IPS-18c (cell line): ENCODE data around the gene ZNF543.
"Not testable (repeated sequence)": the region's sequence is repeated elsewhere in the genome, so short reads cannot be mapped to it uniquely, and the experiment has no call there.

Experiments
- H3K4me3 ChIP-seq: 2 replicates; pipeline ENCODE4 v1.7.0; 2013; ENCODE audit warnings: low read depth, mild to moderate bottlenecking, low read length, moderate library complexity; ENCODE audit not compliant: insufficient read depth
- H3K9me3 ChIP-seq: one replicate; pipeline ENCODE4 v1.6.1; 2013; ENCODE audit warnings: mild to moderate bottlenecking, low read length, moderate library complexity; ENCODE audit not compliant: control insufficient read depth, insufficient read depth

ZNF543 gene

GRCh38 chr19:57320180-57321084 is at the start of gene ZNF543:
TSS of gene ZNF543 (plus strand) at chr19:57320472. CDS start at chr19:57320854, 382 bp downstream.
- Histone ChIP-seq H3K4me3 (peak within 1 kb of the TSS; percentile 85), H3K9me3 (no peaks in the 10 kb centered on the region)

- no peak overlapping the region for H3K4me3 ChIP-seq
- H3K9me3 ChIP-seq: no peaks in the 10 kb centered on the region
Measured at GRCh38 chr19:57271280-57271679, 49.0 kb upstream of the ZNF543 start.

GRCh38 chr19:57273014-57273413 is 47.3 kb upstream of the ZNF543 start:
- no peak overlapping the region for H3K4me3 ChIP-seq
- no peaks in the 10 kb centered on the region for H3K9me3 ChIP-seq

- Histone ChIP-seq H3K4me3 (no peak overlapping the region), H3K9me3 (peaks cover 2% of the 10 kb centered on the region)
Measured at GRCh38 chr19:57276430-57276829, 43.8 kb upstream of the ZNF543 start.

GRCh38 chr19:57278481-57278880 is 41.8 kb upstream of the ZNF543 start:
- not testable (repeated sequence) for H3K4me3 ChIP-seq, H3K9me3 ChIP-seq

DNA sequence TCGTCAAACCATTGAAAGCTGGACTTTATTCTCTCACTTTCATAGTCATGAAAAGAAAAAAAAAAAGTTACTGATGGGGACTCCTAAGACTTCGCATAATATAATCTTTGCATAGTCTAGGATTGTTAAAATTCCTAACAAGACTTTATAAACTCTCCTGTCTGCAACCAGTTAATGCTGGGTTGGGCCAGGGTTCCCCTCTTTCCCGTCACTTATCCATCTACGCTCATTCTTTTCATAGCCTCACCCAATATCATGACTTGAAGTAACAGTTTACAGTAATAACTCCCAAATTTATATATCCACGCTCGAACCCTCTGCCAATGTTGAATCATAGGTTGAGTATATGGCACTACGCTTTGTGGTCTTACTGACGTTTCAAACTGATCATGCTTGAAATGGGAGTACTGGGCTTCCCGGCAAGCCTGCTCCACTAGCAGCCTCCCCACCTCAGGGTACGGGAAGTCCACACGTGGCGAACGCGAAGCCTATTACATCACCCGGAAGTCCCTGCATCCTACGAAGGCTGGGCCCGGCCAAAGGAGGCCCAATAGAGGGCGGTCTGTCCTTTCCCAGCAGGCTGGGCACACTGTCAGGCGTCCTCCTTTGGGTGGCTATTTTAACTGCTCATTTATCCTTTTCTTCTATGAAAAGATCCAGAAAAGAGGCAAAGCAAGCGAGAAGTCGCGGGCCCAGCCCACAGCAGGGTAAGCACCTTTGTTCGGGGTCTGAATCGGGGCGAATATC is 40.7 kb upstream of the ZNF543 start:
- Histone ChIP-seq H3K9me3 (peaks cover 2% of the 10 kb centered on the region), H3K4me3 (peak overlapping the region; percentile 81)

DNA sequence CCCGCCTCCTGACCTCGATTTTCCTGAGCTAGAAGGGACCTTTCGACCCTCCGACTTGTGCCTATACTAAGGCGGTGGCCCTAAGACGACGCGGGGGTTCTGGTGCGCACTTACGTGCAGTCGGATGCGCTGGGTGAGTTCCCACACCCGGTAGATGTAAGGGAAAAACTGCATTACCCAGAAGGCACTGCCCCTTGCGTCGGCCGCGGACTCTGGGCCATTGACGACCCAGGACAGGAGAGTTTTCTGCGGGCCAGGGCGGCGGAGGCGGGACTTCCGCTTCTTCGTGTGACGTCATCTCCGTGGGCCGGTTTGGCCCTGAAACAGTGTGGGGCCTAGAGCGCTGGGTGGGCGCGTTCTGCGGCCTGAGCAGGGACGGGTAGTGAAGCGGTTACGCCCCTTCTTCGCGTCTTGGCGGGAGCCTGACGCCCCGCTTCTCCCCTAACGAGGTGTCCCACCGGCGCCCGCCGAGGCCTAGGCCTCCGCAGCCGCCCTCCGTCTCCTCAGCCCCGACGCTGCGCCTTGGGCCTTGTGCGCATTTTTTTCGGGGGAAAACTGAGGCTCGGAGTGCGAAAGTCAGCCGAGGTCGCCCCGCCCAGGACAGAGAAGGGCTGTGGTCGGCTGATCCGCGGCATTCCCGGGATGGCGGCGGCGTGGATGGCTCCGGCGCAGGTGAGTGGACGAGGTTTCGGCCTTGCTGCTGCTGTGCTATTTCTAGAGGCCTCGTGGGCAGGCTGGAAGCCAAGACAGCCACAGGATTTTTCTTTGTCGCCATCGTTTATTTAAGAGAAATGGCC is 39.9 kb upstream of the ZNF543 start, which contains the start of gene ZNF460:
Gene ZNF460, plus strand, starts transcription at position 321 of the 797 bp plus-strand sequence. Its CDS starts 322 bp downstream, at position 643.
- peak within 1 kb of the TSS; percentile 81 for H3K4me3 ChIP-seq
- H3K9me3 ChIP-seq: peaks cover 2% of the 10 kb centered on the region

DNA sequence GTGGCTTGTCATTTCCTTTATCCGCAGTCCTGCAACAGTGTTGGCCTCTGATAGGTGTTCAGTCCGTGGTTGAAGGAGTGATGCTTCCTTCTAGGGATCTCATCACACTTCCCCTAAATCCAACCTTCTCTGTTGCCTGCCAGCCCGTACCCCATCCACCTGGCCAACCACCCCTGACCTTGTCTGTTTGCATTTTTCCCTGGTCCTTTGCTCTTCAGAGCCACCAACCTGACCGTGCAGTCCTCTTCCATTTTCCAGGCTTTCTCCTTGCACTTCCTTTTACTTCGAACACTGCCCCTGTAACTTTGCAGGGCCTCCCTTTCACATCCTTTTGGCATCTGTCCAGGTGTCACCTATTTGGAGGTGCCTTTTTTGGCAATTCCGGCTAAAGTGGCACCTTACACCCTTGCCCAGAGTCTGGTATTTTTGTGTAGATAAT is 39.3 kb upstream of the ZNF543 start:
- Histone ChIP-seq H3K9me3 (peaks cover 2% of the 10 kb centered on the region), H3K4me3 (peak overlapping the region; percentile 81)

DNA sequence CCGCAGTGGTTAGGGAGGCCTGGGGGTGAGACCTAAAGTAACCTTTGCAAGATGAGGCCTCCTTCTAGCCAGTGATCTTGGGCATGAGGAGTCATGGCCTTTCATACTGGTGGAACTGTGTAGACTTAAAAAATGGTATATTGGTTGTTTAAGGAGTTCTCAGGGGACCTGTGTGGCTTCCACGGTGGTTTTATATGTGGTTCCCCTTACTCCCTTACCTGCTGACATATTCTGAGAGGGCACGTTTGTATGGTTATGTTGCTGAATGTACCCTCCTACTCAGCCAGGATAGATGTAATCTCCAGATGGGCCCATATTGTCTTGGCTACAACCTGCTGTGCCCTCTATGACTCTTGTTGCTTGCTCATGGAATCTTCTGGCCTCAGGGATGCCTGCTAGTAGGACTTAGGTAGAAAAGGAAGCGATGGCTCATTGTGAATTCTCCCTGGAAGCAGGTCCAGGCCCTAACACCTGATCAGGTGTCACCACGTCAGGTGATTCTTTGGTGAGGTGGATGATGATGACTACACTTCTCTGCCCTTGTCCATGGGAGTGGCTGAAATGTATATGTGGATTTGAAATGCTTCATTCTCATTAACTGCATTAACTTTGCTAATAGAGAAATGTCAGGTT is 38.1 kb upstream of the ZNF543 start:
- Histone ChIP-seq H3K9me3 (peaks cover 2% of the 10 kb centered on the region), H3K4me3 (peak overlapping the region; percentile 20; the same call in 1 of the 2 replicates)

- Histone ChIP-seq H3K4me3 (no peak overlapping the region), H3K9me3 (peaks cover 4% of the 10 kb centered on the region)
Measured at GRCh38 chr19:57288373-57288772, 31.9 kb upstream of the ZNF543 start.

- no peak overlapping the region for H3K4me3 ChIP-seq
- peaks cover 4% of the 10 kb centered on the region for H3K9me3 ChIP-seq
Measured at GRCh38 chr19:57290970-57291369, 29.3 kb upstream of the ZNF543 start.

DNA sequence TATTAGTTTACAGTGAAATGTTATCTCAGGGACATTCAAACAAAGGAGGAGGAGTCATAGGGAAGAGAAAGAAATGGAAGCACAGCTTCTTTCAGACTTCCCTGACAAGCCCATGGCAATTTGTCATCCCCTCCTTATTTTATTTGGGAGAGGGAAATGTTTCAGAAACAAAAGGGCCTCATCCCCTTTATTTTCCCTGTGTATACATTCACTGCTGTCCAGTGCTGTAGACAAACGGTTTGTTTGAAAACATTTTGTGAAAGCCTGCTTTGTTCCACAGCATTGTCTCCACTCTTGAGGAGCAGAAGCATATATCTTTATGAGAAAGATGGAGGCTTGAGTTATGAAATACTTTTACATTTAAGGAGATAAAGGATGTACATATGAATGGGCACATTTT is 27.7 kb upstream of the ZNF543 start:
- peaks cover 4% of the 10 kb centered on the region for H3K9me3 ChIP-seq

GRCh38 chr19:57293719-57294118 is 26.6 kb upstream of the ZNF543 start:
- H3K4me3 ChIP-seq: no peak overlapping the region
- H3K9me3 ChIP-seq: peaks cover 4% of the 10 kb centered on the region

More for the DNA sequence above, 27.7 kb upstream of the ZNF543 start:
- no peak overlapping the region for H3K4me3 ChIP-seq

GRCh38 chr19:57302020-57302465 is 18.2 kb upstream of the ZNF543 start:
- Histone ChIP-seq H3K4me3 (no peak overlapping the region), H3K9me3 (no peaks in the 10 kb centered on the region)

GRCh38 chr19:57302727-57303401 is 17.4 kb upstream of the ZNF543 start:
- no peak overlapping the region for H3K4me3 ChIP-seq
- H3K9me3 ChIP-seq: no peaks in the 10 kb centered on the region

DNA sequence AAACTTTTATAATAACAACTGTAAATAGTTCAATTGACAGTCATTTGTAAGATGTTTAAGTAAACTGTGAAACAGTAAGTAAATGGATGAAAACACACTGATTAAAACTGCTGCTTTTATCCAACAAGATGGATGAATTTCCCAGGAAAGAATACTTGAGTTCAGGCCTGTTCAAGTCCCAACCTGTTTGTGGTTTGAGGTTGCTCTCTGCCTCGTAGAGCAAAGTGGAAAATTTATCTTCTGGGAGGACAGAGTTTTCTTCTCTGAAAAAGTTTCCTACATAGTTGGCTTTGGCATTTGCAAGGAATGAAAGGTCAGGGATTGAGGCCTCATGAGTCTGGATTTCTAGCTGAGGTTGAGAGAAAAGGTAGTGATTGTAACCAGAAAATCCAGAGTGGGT is 15.2 kb upstream of the ZNF543 start:
- Histone ChIP-seq H3K4me3 (no peak overlapping the region), H3K9me3 (no peaks in the 10 kb centered on the region)
